ENCODE results near the gene NR3C2.

The NR3C2 gene

DNA sequence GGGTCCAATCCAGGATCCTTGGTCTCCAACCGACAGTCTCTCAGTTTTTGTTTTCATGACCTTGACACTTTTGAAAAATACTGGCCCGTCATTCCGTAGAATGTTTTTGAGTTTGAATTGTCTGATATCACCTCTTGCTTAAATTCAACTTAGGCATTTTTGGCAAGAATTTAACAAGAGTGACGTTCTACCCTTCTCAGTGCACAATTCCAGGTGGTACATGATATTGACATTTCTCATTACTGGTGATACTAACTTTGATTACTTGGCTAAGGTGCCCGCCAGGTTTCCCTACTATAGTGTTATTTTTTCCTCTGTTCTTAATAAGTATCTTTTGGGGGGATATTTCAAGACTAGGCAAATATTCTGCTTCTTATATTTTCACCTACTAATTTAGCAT lies 215.1 kb downstream of the NR3C2 start:
- Histone ChIP-seq H3K27ac (ENCODE audit: low read length) (no peak overlapping the region), H3K4me1 (ENCODE audit: control insufficient read depth, insufficient read depth, low read length) (no peaks in the 10 kb centered on the region), H3K36me3 (ENCODE audit: control insufficient read depth, insufficient read depth, low read length) (no peaks in the 10 kb centered on the region), H3K4me3 (ENCODE audit: low read length) (no peak overlapping the region), H3K27me3 (ENCODE audit: control insufficient read depth, insufficient read depth, low read length) (no peaks in the 10 kb centered on the region), H3K9me3 (ENCODE audit: control insufficient read depth, insufficient read depth, low read length) (no peaks in the 10 kb centered on the region)
- no CpG with 5 or more reads among the region's 5 CpGs for WGBS (ENCODE audit: insufficient coverage, insufficient read length)
- DNase-seq (ENCODE audit: low read depth, low spot score): no peak

DNA sequence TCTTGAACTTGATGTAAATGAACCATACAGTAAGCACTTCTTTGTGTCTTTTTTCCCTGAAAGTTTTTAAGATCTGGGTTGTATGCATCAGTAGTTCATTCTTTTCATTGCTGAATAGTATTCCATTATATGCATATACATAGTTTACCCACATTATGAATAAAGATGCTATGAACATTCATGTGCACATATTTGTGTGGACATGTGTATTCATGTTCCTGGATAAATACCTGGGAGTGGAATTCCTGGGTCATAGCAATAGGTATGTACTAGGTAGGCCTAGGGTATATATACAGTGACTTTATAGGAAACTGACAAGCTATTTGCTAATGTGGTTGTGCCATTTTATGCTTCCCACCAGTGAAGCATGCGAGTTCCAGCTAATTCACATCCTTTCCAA lies 215.9 kb downstream of the NR3C2 start:
- Histone ChIP-seq H3K36me3 (ENCODE audit: control insufficient read depth, insufficient read depth, low read length) (no peaks in the 10 kb centered on the region), H3K27me3 (ENCODE audit: control insufficient read depth, insufficient read depth, low read length) (no peaks in the 10 kb centered on the region), H3K4me1 (ENCODE audit: control insufficient read depth, insufficient read depth, low read length) (no peaks in the 10 kb centered on the region), H3K4me3 (ENCODE audit: low read length) (no peak overlapping the region), H3K9me3 (ENCODE audit: control insufficient read depth, insufficient read depth, low read length) (no peaks in the 10 kb centered on the region), H3K27ac (ENCODE audit: low read length) (no peak overlapping the region)
- no peak for DNase-seq (ENCODE audit: low read depth, low spot score)
- no CpG with 5 or more reads among the region's 1 CpG for WGBS (ENCODE audit: insufficient coverage, insufficient read length)

DNA sequence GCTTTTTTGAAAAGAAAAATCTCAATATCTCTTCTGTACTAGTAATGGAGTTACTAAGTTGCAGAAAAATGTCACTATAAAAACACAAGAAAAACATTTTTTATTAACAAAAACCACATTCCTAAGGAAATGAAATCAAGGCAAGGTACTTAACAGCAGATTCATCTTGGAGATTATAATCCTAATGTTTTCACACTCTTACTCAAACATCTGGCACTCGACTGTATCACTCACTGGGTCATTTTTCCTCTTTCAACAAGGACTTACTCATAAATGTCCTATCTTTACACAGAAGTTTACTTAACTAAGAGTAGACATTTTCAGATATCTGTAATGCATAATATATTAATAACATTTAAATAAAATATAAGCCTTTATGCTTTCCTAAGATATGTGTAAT lies 216.6 kb downstream of the NR3C2 start:
- Histone ChIP-seq H3K27ac (ENCODE audit: low read length) (no peak overlapping the region), H3K36me3 (ENCODE audit: control insufficient read depth, insufficient read depth, low read length) (no peaks in the 10 kb centered on the region), H3K9me3 (ENCODE audit: control insufficient read depth, insufficient read depth, low read length) (no peaks in the 10 kb centered on the region), H3K4me1 (ENCODE audit: control insufficient read depth, insufficient read depth, low read length) (no peaks in the 10 kb centered on the region), H3K4me3 (ENCODE audit: low read length) (no peak overlapping the region), H3K27me3 (ENCODE audit: control insufficient read depth, insufficient read depth, low read length) (no peaks in the 10 kb centered on the region)
- DNase-seq (ENCODE audit: low read depth, low spot score): no peak
- no CpG with 5 or more reads among the region's 1 CpG for WGBS (ENCODE audit: insufficient coverage, insufficient read length)

DNA sequence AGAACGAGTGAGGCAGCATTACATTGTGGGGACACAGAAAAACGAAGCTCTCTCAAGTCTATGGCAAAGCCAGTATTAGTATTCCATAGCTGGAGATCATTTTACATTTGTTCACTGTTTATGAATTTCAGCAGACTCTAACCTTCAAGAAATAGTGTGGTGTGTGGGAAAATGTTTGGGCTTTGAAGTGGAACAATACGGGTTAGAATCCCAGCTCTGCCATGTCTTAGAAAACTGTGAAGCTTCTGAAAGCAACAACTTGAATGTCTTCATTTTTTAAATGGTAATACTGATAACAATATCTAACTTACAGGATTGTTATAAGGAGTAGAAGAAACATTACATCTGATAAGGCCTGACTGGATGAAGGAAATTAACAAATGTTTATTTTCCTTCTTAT lies 217.7 kb downstream of the NR3C2 start:
- WGBS (ENCODE audit: insufficient coverage, insufficient read length): no CpG with 5 or more reads among the region's 3 CpGs

DNA sequence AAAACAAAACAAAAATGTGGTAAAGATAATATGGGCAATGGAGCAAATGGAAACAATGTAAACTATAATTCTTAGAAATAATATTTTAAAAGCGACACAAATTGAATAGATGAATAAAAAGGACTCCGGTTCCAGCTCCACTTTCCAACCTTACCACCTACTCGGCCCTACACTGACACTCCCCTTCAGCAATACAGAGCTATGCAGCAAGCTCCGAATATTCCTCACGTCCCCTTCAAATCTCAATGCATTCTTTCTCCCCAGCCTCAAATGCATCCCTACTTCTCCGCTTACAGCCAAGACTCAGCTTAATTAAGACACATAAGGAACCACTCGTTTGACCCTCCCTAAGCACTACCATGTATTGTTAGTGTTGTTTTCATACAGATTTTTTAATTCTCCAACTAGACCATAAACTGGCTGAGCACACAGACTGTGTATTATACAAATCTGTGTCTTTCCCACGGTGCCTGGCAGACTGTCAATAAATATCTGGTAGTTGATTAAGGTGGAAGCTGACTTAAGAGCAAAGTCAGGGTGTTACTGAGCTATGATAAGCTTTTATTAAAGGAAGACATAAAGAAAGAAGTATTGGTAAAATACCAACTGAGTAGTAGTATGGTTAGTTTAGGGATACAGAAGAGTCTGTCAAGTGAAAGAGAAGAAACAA lies 219.1 kb downstream of the NR3C2 start:
- WGBS (ENCODE audit: insufficient coverage, insufficient read length): no CpG with 5 or more reads among the region's 8 CpGs
- H3K27ac ChIP-seq (ENCODE audit: low read length): no peak overlapping the region

More for the DNA sequence above, 217.7 kb downstream of the NR3C2 start:
- DNase-seq (ENCODE audit: low read depth, low spot score): no peak
- Histone ChIP-seq H3K4me3 (ENCODE audit: low read length) (no peak overlapping the region), H3K27me3 (ENCODE audit: control insufficient read depth, insufficient read depth, low read length) (no peaks in the 10 kb centered on the region), H3K36me3 (ENCODE audit: control insufficient read depth, insufficient read depth, low read length) (no peaks in the 10 kb centered on the region), H3K27ac (ENCODE audit: low read length) (no peak overlapping the region), H3K4me1 (ENCODE audit: control insufficient read depth, insufficient read depth, low read length) (no peaks in the 10 kb centered on the region), H3K9me3 (ENCODE audit: control insufficient read depth, insufficient read depth, low read length) (no peaks in the 10 kb centered on the region)

DNA sequence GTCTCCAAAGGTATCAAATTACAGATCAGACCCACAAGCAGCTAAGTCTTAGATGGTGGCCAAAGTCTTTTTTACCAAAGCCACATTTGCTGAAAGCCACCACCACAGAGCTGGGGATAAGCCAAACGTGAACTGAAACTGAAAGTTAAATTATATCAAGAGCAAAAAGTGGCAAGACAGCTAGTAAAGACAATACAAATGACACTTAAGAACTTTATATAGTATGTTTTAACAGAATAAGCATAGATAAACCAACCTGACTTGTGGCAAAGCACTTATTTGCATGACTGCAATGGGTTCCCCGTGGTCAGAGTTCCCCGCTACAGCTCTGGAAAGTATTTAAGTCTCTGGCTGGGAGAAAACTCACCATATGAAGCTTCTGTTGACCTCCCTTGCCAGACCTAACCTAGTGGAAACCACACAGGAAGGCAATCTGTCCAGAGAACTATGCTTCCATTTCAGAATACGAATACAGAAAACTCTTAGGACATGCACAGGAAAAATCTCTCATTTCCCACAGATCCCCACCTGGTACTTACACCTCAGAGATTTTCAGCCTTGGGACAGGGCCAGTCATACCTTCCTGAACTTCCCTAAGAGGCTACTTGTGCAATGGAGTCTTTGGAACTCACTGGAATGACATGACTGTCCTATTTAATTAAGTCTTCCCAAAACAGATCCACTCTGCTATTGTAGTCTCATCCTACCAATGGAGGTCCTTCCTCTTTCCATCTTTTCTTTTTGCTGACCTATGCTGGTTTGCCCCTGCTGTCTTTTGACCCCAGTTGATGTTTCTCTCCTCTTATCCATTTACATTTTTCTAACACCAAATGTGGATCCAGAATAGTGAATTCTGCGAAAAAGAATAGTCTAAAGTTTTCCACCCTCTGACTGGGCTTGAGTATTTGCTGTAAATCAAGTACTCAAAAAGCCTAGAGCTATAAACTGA lies 225.1 kb downstream of the NR3C2 start:
- Histone ChIP-seq H3K36me3 (ENCODE audit: control insufficient read depth, insufficient read depth, low read length) (no peaks in the 10 kb centered on the region), H3K9me3 (ENCODE audit: control insufficient read depth, insufficient read depth, low read length) (no peaks in the 10 kb centered on the region), H3K4me1 (ENCODE audit: control insufficient read depth, insufficient read depth, low read length) (no peaks in the 10 kb centered on the region), H3K27me3 (ENCODE audit: control insufficient read depth, insufficient read depth, low read length) (no peaks in the 10 kb centered on the region), H3K27ac (ENCODE audit: low read length) (no peak overlapping the region), H3K4me3 (ENCODE audit: low read length) (no peak overlapping the region)
- DNase-seq (ENCODE audit: low read depth, low spot score): no peak
- WGBS (ENCODE audit: insufficient coverage, insufficient read length): no CpG with 5 or more reads among the region's 5 CpGs

More for the DNA sequence above, 219.1 kb downstream of the NR3C2 start:
- Histone ChIP-seq H3K27me3 (ENCODE audit: control insufficient read depth, insufficient read depth, low read length) (no peaks in the 10 kb centered on the region), H3K9me3 (ENCODE audit: control insufficient read depth, insufficient read depth, low read length) (no peaks in the 10 kb centered on the region), H3K4me3 (ENCODE audit: low read length) (no peak overlapping the region), H3K36me3 (ENCODE audit: control insufficient read depth, insufficient read depth, low read length) (no peaks in the 10 kb centered on the region), H3K4me1 (ENCODE audit: control insufficient read depth, insufficient read depth, low read length) (no peaks in the 10 kb centered on the region)
- no peak for DNase-seq (ENCODE audit: low read depth, low spot score)

DNA sequence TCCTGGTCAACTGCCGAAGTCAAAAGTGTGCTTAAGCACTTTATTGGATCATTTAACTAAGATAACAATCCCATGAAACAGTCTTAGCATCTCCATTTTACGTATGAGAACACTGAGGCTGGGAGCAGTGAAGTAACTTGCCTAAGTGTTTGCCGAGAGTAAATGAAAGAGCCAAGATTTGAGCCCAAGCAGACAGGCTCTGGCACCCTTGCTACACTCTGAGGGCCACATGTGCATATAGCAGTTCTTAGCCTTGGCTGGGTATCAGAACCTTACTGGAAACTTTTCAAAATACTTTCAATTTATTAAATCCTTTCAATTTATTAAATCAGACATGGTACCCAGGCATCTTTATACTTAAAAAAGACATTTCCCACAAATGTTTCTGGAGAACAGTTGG lies 225.9 kb downstream of the NR3C2 start:
- no peak overlapping the region for H3K27ac ChIP-seq (ENCODE audit: low read length)
- H3K27me3 ChIP-seq (ENCODE audit: control insufficient read depth, insufficient read depth, low read length): no peaks in the 10 kb centered on the region
- WGBS (ENCODE audit: insufficient coverage, insufficient read length): no CpG with 5 or more reads among the region's 3 CpGs
- no peak overlapping the region for H3K4me3 ChIP-seq (ENCODE audit: low read length)
- no peaks in the 10 kb centered on the region for H3K9me3 ChIP-seq (ENCODE audit: control insufficient read depth, insufficient read depth, low read length)
- no peak for DNase-seq (ENCODE audit: low read depth, low spot score)
- no peaks in the 10 kb centered on the region for H3K36me3 ChIP-seq (ENCODE audit: control insufficient read depth, insufficient read depth, low read length)
- no peaks in the 10 kb centered on the region for H3K4me1 ChIP-seq (ENCODE audit: control insufficient read depth, insufficient read depth, low read length)

DNA sequence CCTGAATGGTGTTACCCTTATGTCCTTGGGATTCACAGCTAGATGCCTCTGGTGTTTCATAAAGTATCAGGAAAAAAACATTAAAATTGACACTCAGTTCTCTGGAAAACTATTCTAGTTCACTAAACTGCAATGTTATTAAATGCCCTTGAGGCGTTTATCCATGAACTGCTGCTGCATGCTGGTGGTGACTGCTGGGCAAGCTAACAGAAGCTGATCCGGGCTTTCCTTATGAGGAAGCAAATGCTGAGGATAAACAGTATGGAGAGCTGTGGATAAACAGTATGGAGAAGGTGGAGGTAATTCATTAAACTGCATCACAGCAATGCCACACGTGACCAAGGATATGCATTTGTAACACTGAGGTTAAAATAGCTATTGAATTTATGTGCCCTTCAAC lies 227.0 kb downstream of the NR3C2 start:
- no peak overlapping the region for H3K27ac ChIP-seq (ENCODE audit: low read length)
- H3K4me1 ChIP-seq (ENCODE audit: control insufficient read depth, insufficient read depth, low read length): no peaks in the 10 kb centered on the region
- no peak overlapping the region for H3K4me3 ChIP-seq (ENCODE audit: low read length)
- DNase-seq (ENCODE audit: low read depth, low spot score): no peak
- no peaks in the 10 kb centered on the region for H3K9me3 ChIP-seq (ENCODE audit: control insufficient read depth, insufficient read depth, low read length)
- no peaks in the 10 kb centered on the region for H3K27me3 ChIP-seq (ENCODE audit: control insufficient read depth, insufficient read depth, low read length)
- H3K36me3 ChIP-seq (ENCODE audit: control insufficient read depth, insufficient read depth, low read length): no peaks in the 10 kb centered on the region
- WGBS (ENCODE audit: insufficient coverage, insufficient read length): no CpG with 5 or more reads among the region's 3 CpGs

DNA sequence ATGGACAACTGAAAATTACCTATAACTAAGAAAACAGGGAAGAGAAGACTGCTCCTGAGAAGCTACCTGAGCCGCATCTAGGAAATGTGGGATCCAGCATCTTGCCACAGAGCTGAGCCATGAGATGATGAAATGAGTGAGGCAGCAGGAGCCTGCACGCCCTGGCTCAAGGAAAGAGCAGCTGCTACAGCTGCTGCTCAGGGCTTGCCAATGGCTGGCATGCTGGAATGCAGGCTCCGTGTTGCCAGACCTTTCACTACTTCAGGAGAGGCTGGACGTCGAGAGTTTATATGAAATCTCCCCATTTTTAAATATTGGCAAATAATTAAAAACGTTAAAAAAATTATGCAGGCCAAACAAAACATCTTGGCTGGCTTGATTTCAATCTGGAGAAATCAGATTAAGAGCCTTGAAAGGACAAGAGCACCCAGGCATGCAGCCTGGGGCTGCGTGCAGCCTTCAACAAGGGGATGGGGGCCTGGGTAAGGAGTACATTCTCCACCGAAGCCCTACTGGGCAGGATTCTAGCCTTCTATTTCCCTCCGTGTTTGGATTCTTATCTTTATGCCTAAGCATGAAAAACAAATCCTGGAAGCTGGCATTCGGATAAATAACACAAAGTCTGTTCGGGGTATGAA lies 227.6 kb downstream of the NR3C2 start:
- DNase-seq (ENCODE audit: low read depth, low spot score): no peak
- H3K4me1 ChIP-seq (ENCODE audit: control insufficient read depth, insufficient read depth, low read length): no peaks in the 10 kb centered on the region
- H3K4me3 ChIP-seq (ENCODE audit: low read length): no peak overlapping the region
- no peaks in the 10 kb centered on the region for H3K36me3 ChIP-seq (ENCODE audit: control insufficient read depth, insufficient read depth, low read length)
- H3K27me3 ChIP-seq (ENCODE audit: control insufficient read depth, insufficient read depth, low read length): no peaks in the 10 kb centered on the region
- no peaks in the 10 kb centered on the region for H3K9me3 ChIP-seq (ENCODE audit: control insufficient read depth, insufficient read depth, low read length)
- no CpG with 5 or more reads among the region's 11 CpGs for WGBS (ENCODE audit: insufficient coverage, insufficient read length)
- no peak overlapping the region for H3K27ac ChIP-seq (ENCODE audit: low read length)

DNA sequence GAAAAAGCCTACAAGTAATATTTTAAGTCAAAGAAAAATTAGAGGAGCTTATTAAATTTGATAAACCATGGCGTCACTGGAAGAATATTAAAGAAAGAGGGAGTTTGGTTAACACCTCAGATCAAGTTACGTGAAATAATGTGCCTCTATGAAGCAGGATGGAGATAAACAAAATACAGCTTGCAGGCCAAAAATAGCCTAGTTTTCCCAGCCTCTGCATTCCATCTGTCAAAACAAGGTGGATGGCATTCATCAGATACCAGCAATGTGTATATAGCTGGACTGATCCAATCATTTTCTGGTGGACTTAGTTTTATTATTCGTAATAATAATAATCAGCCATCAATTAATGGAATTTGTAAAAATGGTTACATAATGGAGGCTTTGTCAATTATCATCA lies 230.7 kb downstream of the NR3C2 start:
- DNase-seq (ENCODE audit: low read depth, low spot score): no peak
- no CpG with 5 or more reads among the region's 3 CpGs for WGBS (ENCODE audit: insufficient coverage, insufficient read length)
- Histone ChIP-seq H3K4me3 (ENCODE audit: low read length) (no peak overlapping the region), H3K36me3 (ENCODE audit: control insufficient read depth, insufficient read depth, low read length) (no peaks in the 10 kb centered on the region), H3K9me3 (ENCODE audit: control insufficient read depth, insufficient read depth, low read length) (no peaks in the 10 kb centered on the region), H3K27ac (ENCODE audit: low read length) (no peak overlapping the region), H3K4me1 (ENCODE audit: control insufficient read depth, insufficient read depth, low read length) (no peaks in the 10 kb centered on the region), H3K27me3 (ENCODE audit: control insufficient read depth, insufficient read depth, low read length) (no peaks in the 10 kb centered on the region)
